IMR-90 (cell line): Measurements from ENCODE around the gene PRRC2A.

ENCODE experiments used
- BHLHE40 ChIP-seq: fragments of 150-350 bp; IDR thresholded peaks from 2 replicates; pipeline ENCODE4 v1.6.1; 2016; ENCODE audit warnings: mild to moderate bottlenecking, low read depth, low read length
- CHD1 ChIP-seq: IDR thresholded peaks from 2 replicates; pipeline ENCODE4 v1.6.1; 2012; ENCODE audit warnings: low read depth, low read length, improper control_type of control experiment
- CTCF ChIP-seq: conservative IDR thresholded peaks from 2 replicates; pipeline ENCODE4 v1.5.1; 2012; ENCODE audit warnings: mild to moderate bottlenecking, low read depth, low read length, improper control_type of control experiment
- ELK1 ChIP-seq: fragments of 150-350 bp; IDR thresholded peaks from 2 replicates; pipeline ENCODE4 v1.6.1; 2016; ENCODE audit warnings: low read depth, mild to moderate bottlenecking, low read length, moderate library complexity, borderline replicate concordance
- FOS ChIP-seq: fragments of 150-350 bp; IDR thresholded peaks from 2 replicates; pipeline ENCODE4 v1.6.1; 2016; ENCODE audit warnings: low read depth, low read length
- MAFK ChIP-seq: IDR thresholded peaks from 2 replicates; pipeline ENCODE4 v1.6.1; 2012; ENCODE audit warnings: low read depth, low read length, improper control_type of control experiment
- MAZ ChIP-seq: IDR thresholded peaks from 2 replicates; pipeline ENCODE4 v1.6.1; 2012; ENCODE audit warnings: low read depth, mild to moderate bottlenecking, low read length, improper control_type of control experiment, moderate library complexity, borderline replicate concordance
- MXI1 ChIP-seq: IDR thresholded peaks from 2 replicates; pipeline ENCODE4 v1.6.1; 2012; ENCODE audit warnings: low read depth, mild to moderate bottlenecking, low read length, moderate library complexity, borderline replicate concordance
- NFE2L2 ChIP-seq: fragments of 150-350 bp; IDR thresholded peaks from 2 replicates; pipeline ENCODE4 v1.6.1; 2016; ENCODE audit warnings: low read depth, mild to moderate bottlenecking, low read length
- POLR2A ChIP-seq: IDR thresholded peaks from 2 replicates; pipeline ENCODE4 v1.6.1; 2012; ENCODE audit warnings: mild to moderate bottlenecking, low read depth, low read length
- RCOR1 ChIP-seq: IDR thresholded peaks from 2 replicates; pipeline ENCODE4 v1.6.1; 2012; ENCODE audit warnings: mild to moderate bottlenecking, low read length, improper control_type of control experiment; ENCODE audit not compliant: insufficient replicate concordance
- USF2 ChIP-seq: fragments of 150-350 bp; IDR thresholded peaks from 2 replicates; pipeline ENCODE4 v1.6.1; 2017; ENCODE audit warnings: mild to moderate bottlenecking, antibody characterized with exemption, low read length, low read depth

GRCh38 chr6:31686483-31686882 lies 66.0 kb downstream of the PRRC2A start:
- TF ChIP-seq CTCF (no peak), NFE2L2 (no peak), FOS (no peak), POLR2A (no peak), RCOR1 (no peak), BHLHE40 (no peak), USF2 (no peak), ELK1 (no peak), MAZ (no peak), MXI1 (no peak), MAFK (no peak), CHD1 (no peak)
